H1 (cell line): ENCODE results near the gene DMXL2. TPM values are rescaled to one million over a fixed set of nuclear protein-coding genes. Genes with fewer than 3 reads are reported as not detected.

Experiments
- CTCF ChIA-PET: fragments of 300-600 bp; sonication (Branson Sonifier 250); formaldehyde crosslinking; loops from one replicate; lab custom pipeline; 2021; ENCODE audit not compliant: partially characterized antibody; lab: Charles Lee
- POLR2A ChIA-PET: fragments of 300-600 bp; sonication (Branson Sonifier 250); formaldehyde crosslinking; loops from one replicate; lab custom pipeline; 2021; ENCODE audit warnings: inconsistent platforms; ENCODE audit not compliant: partially characterized antibody; lab: Charles Lee
- DNase-seq, 2 experiments: peaks; one replicate each; pipeline versions ENCODE4 v3.0.0 to v3.0.0-alpha.2; 2010 to 2022; ENCODE audit warnings: low spot score in 2 of 2, low read depth in 1 of 2, mixed read lengths in 1 of 2
- FAIRE-seq: peaks from 2 replicates; lab custom pipeline; 2011; peaks lifted over from hg19 to GRCh38; lab: Jason Lieb, UNC
- H2AFZ ChIP-seq: 2 replicates; pipeline ENCODE4 v1.8.1; 2012; ENCODE audit warnings: low read length, inconsistent platforms
- H2AK5ac ChIP-seq: 2 replicates; pipeline ENCODE4 v1.6.1; 2013; ENCODE audit warnings: low read depth, low read length
- H2BK120ac ChIP-seq: replicated peaks from 2 replicates; pipeline ENCODE3; 2013; ENCODE audit warnings: low read depth, low read length, inconsistent platforms
- H2BK12ac ChIP-seq: 2 replicates; pipeline ENCODE4 v1.6.1; 2013; ENCODE audit warnings: low read depth, low read length
- H2BK15ac ChIP-seq: 2 replicates; pipeline ENCODE4 v1.6.1; 2013; ENCODE audit warnings: low read length
- H2BK20ac ChIP-seq: 2 replicates; pipeline ENCODE4 v1.6.1; 2013; ENCODE audit warnings: low read length
- H2BK5ac ChIP-seq: 2 replicates; pipeline ENCODE4 v1.6.1; 2013; ENCODE audit warnings: low read depth, low read length
- H3K14ac ChIP-seq: 2 replicates; pipeline ENCODE4 v1.6.1; 2013; ENCODE audit warnings: inconsistent platforms; ENCODE audit not compliant: insufficient read length
- H3K18ac ChIP-seq: 2 replicates; pipeline ENCODE4 v1.6.1; 2013; ENCODE audit warnings: low read length; ENCODE audit errors: extremely low read depth
- H3K23ac ChIP-seq: 2 replicates; pipeline ENCODE4 v1.6.1; 2013; ENCODE audit warnings: inconsistent platforms; ENCODE audit not compliant: insufficient read length
- H3K23me2 ChIP-seq: 2 replicates; pipeline ENCODE4 v1.6.1; 2013; ENCODE audit warnings: low read depth, low read length
- H3K27ac ChIP-seq: 2 replicates; pipeline ENCODE4 v1.6.1; 2011; ENCODE audit warnings: low read depth, low read length, inconsistent platforms
- H3K27me3 ChIP-seq, 4 experiments: replicated peaks in 1 of 4; 1 replicate in 1 of 4; 2 replicates in 3 of 4; pipeline versions ENCODE4 v1.6.1 to v1.8.1; 2011 to 2013; ENCODE audit warnings: low read length in 3 of 4, mild to moderate bottlenecking in 3 of 4, inconsistent platforms in 2 of 4, mixed read lengths in 2 of 4, moderate library complexity in 1 of 4; ENCODE audit not compliant: control insufficient read depth in 3 of 4, insufficient read depth in 3 of 4; ENCODE audit errors: extremely low read depth in 1 of 4
- H3K36me3 ChIP-seq, 4 experiments: 2 replicates each; pipeline versions ENCODE4 v1.6.1 to v1.8.1; 2011 to 2013; ENCODE audit warnings: mild to moderate bottlenecking in 4 of 4, low read length in 3 of 4, moderate library complexity in 2 of 4, control low read depth in 1 of 4, inconsistent platforms in 1 of 4; ENCODE audit not compliant: insufficient read depth in 4 of 4, control insufficient read depth in 2 of 4
- H3K4ac ChIP-seq: replicated peaks from 2 replicates; pipeline ENCODE3; 2013; ENCODE audit warnings: low read length, low read depth, mixed read lengths, inconsistent platforms; ENCODE audit not compliant: insufficient read length
- H3K4me1 ChIP-seq, 4 experiments: replicated peaks in 1 of 4; 1 replicate in 1 of 4; 2 replicates in 3 of 4; pipeline versions ENCODE4 v1.6.1 to v1.8.1; 2011 to 2013; ENCODE audit warnings: low read length in 3 of 4, inconsistent platforms in 2 of 4, mixed read lengths in 1 of 4; ENCODE audit not compliant: insufficient read depth in 4 of 4, control insufficient read depth in 3 of 4
- H3K4me2 ChIP-seq, 2 experiments: 2 replicates each; pipeline versions ENCODE4 v1.6.1 to v1.8.1; 2011 to 2013; ENCODE audit warnings: low read depth in 2 of 2, low read length in 2 of 2, control low read depth in 1 of 2, inconsistent platforms in 1 of 2, mild to moderate bottlenecking in 1 of 2; ENCODE audit not compliant: insufficient read depth in 1 of 2
- H3K4me3 ChIP-seq, 4 experiments: fragments of 200-600, 300-600 bp in 1 of 4; sonication (generic), shearing (Covaris generic), sonication (Bioruptor Twin) in 1 of 4; 2 replicates each; pipeline versions ENCODE4 v1.5.1 to v1.8.1; 2011 to 2016; ENCODE audit warnings: low read length in 4 of 4, low read depth in 3 of 4, control low read depth in 2 of 4, inconsistent platforms in 2 of 4, mild to moderate bottlenecking in 2 of 4, mixed read lengths in 1 of 4, moderate library complexity in 1 of 4; ENCODE audit not compliant: insufficient read depth in 2 of 4; ENCODE audit errors: extremely low read depth in 1 of 4
- H3K56ac ChIP-seq: replicated peaks from 2 replicates; pipeline ENCODE3; 2013; ENCODE audit warnings: low read depth, mild to moderate bottlenecking, mixed read lengths, low read length, inconsistent platforms; ENCODE audit not compliant: insufficient read length
- H3K79me1 ChIP-seq: 2 replicates; pipeline ENCODE4 v1.6.1; 2013; ENCODE audit warnings: low read depth, low read length, control low read depth
- H3K79me2 ChIP-seq, 2 experiments: 2 replicates each; pipeline versions ENCODE4 v1.6.1 to v1.8.1; 2012 to 2013; ENCODE audit warnings: low read length in 2 of 2, mild to moderate bottlenecking in 2 of 2, inconsistent platforms in 1 of 2; ENCODE audit not compliant: insufficient read depth in 2 of 2, control insufficient read depth in 1 of 2
- H3K9ac ChIP-seq, 4 experiments: replicated peaks in 1 of 4; 1 replicate in 1 of 4; 2 replicates in 3 of 4; pipeline versions ENCODE4 v1.6.1 to v1.8.1; 2011 to 2013; ENCODE audit warnings: low read depth in 3 of 4, low read length in 3 of 4, control low read depth in 2 of 4, mild to moderate bottlenecking in 2 of 4, moderate library complexity in 2 of 4, inconsistent platforms in 1 of 4; ENCODE audit errors: extremely low read depth in 1 of 4
- H3K9me3 ChIP-seq, 2 experiments: 2 replicates each; pipeline versions ENCODE4 v1.6.1 to v1.8.1; 2012 to 2013; ENCODE audit warnings: mild to moderate bottlenecking in 2 of 2, moderate library complexity in 2 of 2, control low read depth in 1 of 2, inconsistent platforms in 1 of 2, low read depth in 1 of 2, low read length in 1 of 2, mixed read lengths in 1 of 2; ENCODE audit not compliant: insufficient read depth in 2 of 2
- H4K20me1 ChIP-seq, 2 experiments: replicated peaks in 1 of 2; 2 replicates each; pipeline versions ENCODE3 to v1.8.1; 2011 to 2013; ENCODE audit warnings: inconsistent platforms in 2 of 2, low read length in 2 of 2, mild to moderate bottlenecking in 1 of 2; ENCODE audit not compliant: insufficient read depth in 2 of 2, control insufficient read depth in 1 of 2
- H4K5ac ChIP-seq: 2 replicates; pipeline ENCODE4 v1.6.1; 2013; ENCODE audit warnings: low read length, low read depth, mixed read lengths, inconsistent platforms; ENCODE audit not compliant: insufficient read length
- H4K8ac ChIP-seq: 2 replicates; pipeline ENCODE4 v1.8.0; 2013; ENCODE audit warnings: mild to moderate bottlenecking, moderate library complexity, low read length, inconsistent platforms; ENCODE audit not compliant: insufficient read depth; ENCODE audit errors: extremely low read depth
- H4K91ac ChIP-seq: replicated peaks from 2 replicates; pipeline ENCODE3; 2013; ENCODE audit warnings: low read length, mixed read lengths, inconsistent platforms; ENCODE audit not compliant: insufficient read length
- RAD21 ChIP-seq, 2 experiments: IDR thresholded peaks in 1 of 2; conservative IDR thresholded peaks in 1 of 2; 2 replicates each; pipeline ENCODE4 v1.6.1; 2011; ENCODE audit warnings: low read depth in 2 of 2, low read length in 2 of 2, improper control_type of control experiment in 1 of 2, inconsistent platforms in 1 of 2, mild to moderate bottlenecking in 1 of 2, moderate library complexity in 1 of 2
- YY1 ChIP-seq: IDR thresholded peaks from 2 replicates; pipeline ENCODE4 v1.6.1; 2011; ENCODE audit warnings: low read depth, mild to moderate bottlenecking, low read length
- WGBS, 2 experiments: shearing (Covaris generic) in 1 of 2; methylation state at CpG; one replicate each; pipeline versions ENCODE4 v1.1.6 to v1.1.7; 2013 to 2015; ENCODE audit warnings: low lambda C conversion rate in 2 of 2, mixed read lengths in 2 of 2, inconsistent platforms in 1 of 2, low coverage in 1 of 2, missing lambda C conversion rate in 1 of 2; ENCODE audit not compliant: insufficient replicate concordance in 2 of 2, insufficient coverage in 1 of 2, insufficient read length in 1 of 2; ENCODE audit errors: extremely low coverage in 1 of 2, missing lambda C conversion rate in 1 of 2; 5-methylcytosine and 5-hydroxymethylcytosine counted together
- polyA plus RNA-seq, 7 experiments: library from polyadenylated mRNA; depleted of rRNA in 3 of 7; stranded (reverse) in 5 of 7; unstranded in 2 of 7; fragments of >200 nt in 5 of 7; fragments of 200-250 nt in 2 of 7; gene quantifications; 1 replicate in 5 of 7; 2 replicates in 1 of 7; 4 replicates in 1 of 7; pipeline versions ENCODE4 v1.2.1 to v1.2.3, GENCODE V29; 2011 to 2013; ENCODE audit warnings: missing spikeins in 2 of 7, mixed read lengths in 2 of 7
- total RNA-seq: library from RNA; stranded (reverse); fragmentation: NEBNext Ultra II Directional; extraction: Animal tissue kit (Norgen Biotek cat#: 25700); gene quantifications from 2 replicates; pipeline ENCODE4 v1.2.1, GENCODE V29; 2021
- TF ChIP-seq, protein P1 (sequence below): IDR thresholded peaks from 2 replicates; pipeline ENCODE4 v1.6.1; 2012; ENCODE audit warnings: inconsistent platforms
- TF ChIP-seq, protein P2 (sequence below): IDR thresholded peaks from 2 replicates; pipeline ENCODE4 v1.6.1; 2012; ENCODE audit warnings: low read length, inconsistent platforms

DMXL2 gene
- total and polyA plus RNA-seq, 2 of the 8 experiments (the other 6 are each of a cell fraction or from before 2014, with no cell fraction given) = 9.5 to 10.6 TPM

DNA sequence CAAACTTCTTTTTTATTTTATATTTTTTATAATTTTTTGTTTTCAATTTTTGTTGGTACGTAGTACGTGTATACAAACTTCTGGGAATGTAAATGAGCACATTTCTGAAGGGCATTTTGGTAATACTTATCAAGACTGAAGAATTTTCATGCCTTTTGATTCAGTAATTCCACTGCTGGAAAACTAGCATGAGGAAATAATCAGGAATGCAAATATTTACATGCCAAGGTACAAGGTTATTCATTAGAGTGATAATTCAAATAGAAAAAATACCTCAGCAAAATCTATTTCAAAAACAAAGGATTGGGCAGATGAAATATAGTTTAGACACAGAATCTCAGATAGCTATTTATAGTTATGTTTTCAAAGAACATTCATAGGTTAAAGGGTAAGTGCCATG lies 128.7 kb downstream of the DMXL2 start:
- Histone ChIP-seq H3K4me1 (no peaks in the 10 kb centered on the region), H3K4ac (no peak overlapping the region), H2BK15ac (no peak overlapping the region), H3K27me3 (no peaks in the 10 kb centered on the region), H4K5ac (no peak overlapping the region), H2AK5ac (no peak overlapping the region), H3K36me3 (no peaks in the 10 kb centered on the region), H3K4me2 (no peak overlapping the region), H3K79me2 (no peaks in the 10 kb centered on the region), H4K8ac (no peak overlapping the region), H3K9ac (no peak overlapping the region), H4K91ac (no peak overlapping the region), H2BK120ac (no peak overlapping the region), H3K79me1 (no peaks in the 10 kb centered on the region), H3K18ac (no peak overlapping the region), H2BK5ac (no peak overlapping the region), H3K9me3 (no peaks in the 10 kb centered on the region), H3K4me3 (no peak overlapping the region), H3K56ac (no peak overlapping the region), H2AFZ (no peak overlapping the region), H3K23ac (no peak overlapping the region), H4K20me1 (no peaks in the 10 kb centered on the region), H2BK20ac (no peak overlapping the region), H2BK12ac (no peak overlapping the region), H3K27ac (no peak overlapping the region), H3K14ac (no peak overlapping the region), H3K23me2 (no peaks in the 10 kb centered on the region)
- ChIA-PET CTCF (interaction anchor here (1.0 to 1.9 kb wide), 6 partner anchors 10 to 112 kb away, joined by 3 to 8 read pairs (median 4); no protein-coding TSS in a partner anchor), POLR2A (no interaction called here)
- FAIRE-seq (no peak), DNase-seq (no peak)
- WGBS, 2 experiments = 95% methylated on average over 2 of the region's 2 CpGs; no CpG with 5 or more reads in 1 of the 2 experiments
- no peak for TF ChIP-seq RAD21 (IDR thresholded peaks at IDR 0.05 in 1 of 2, conservative IDR thresholded peaks at IDR 0.05 in 1 of 2; ENCODE audit: low read depth in 2 of 2, low read length in 2 of 2)
- TF ChIP-seq, protein P1, sequence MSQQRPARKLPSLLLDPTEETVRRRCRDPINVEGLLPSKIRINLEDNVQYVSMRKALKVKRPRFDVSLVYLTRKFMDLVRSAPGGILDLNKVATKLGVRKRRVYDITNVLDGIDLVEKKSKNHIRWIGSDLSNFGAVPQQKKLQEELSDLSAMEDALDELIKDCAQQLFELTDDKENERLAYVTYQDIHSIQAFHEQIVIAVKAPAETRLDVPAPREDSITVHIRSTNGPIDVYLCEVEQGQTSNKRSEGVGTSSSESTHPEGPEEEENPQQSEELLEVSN = no peak
- TF ChIP-seq, protein P2, sequence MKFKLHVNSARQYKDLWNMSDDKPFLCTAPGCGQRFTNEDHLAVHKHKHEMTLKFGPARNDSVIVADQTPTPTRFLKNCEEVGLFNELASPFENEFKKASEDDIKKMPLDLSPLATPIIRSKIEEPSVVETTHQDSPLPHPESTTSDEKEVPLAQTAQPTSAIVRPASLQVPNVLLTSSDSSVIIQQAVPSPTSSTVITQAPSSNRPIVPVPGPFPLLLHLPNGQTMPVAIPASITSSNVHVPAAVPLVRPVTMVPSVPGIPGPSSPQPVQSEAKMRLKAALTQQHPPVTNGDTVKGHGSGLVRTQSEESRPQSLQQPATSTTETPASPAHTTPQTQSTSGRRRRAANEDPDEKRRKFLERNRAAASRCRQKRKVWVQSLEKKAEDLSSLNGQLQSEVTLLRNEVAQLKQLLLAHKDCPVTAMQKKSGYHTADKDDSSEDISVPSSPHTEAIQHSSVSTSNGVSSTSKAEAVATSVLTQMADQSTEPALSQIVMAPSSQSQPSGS = no peak
- no peak for TF ChIP-seq YY1
